GM21423 (cell line): Measurements from ENCODE around the gene APBA2.

Source experiments
- ATAC-seq: cut with Tn5 transposase; IDR thresholded peaks from one replicate; pipeline ENCODE4 v1.9.1; 2021; ENCODE audit warnings: mild to moderate bottlenecking, moderate library complexity; ENCODE audit not compliant: unreplicated experiment

Gene APBA2

GRCh38 chr15:28955160-28955992 lies 69.6 kb downstream of the APBA2 start:
- ATAC-seq = no peak

- ATAC-seq = no peak
Observed at GRCh38 chr15:28955993-28956421, 70.2 kb downstream of the APBA2 start.

GRCh38 chr15:28956491-28956890 lies 70.7 kb downstream of the APBA2 start:
- ATAC-seq = no peak

- ATAC-seq = no peak
Observed at GRCh38 chr15:28957606-28958498, 72.1 kb downstream of the APBA2 start.

GRCh38 chr15:28959326-28959725 lies 73.6 kb downstream of the APBA2 start:
- no peak for ATAC-seq

GRCh38 chr15:28960979-28961378 lies 75.2 kb downstream of the APBA2 start:
- ATAC-seq = no peak

GRCh38 chr15:28961391-28961790 lies 75.6 kb downstream of the APBA2 start:
- ATAC-seq = no peak

GRCh38 chr15:28962851-28963710 lies 77.3 kb downstream of the APBA2 start:
- ATAC-seq = no peak

GRCh38 chr15:28963711-28964081 lies 77.9 kb downstream of the APBA2 start:
- ATAC-seq = no peak

- no peak for ATAC-seq
Observed at GRCh38 chr15:28964098-28964497, 78.3 kb downstream of the APBA2 start.

GRCh38 chr15:28967066-28967465 lies 81.3 kb downstream of the APBA2 start:
- ATAC-seq = no peak

- ATAC-seq = no peak
Observed at GRCh38 chr15:28967990-28968389, 82.2 kb downstream of the APBA2 start.

- ATAC-seq = no peak
Observed at GRCh38 chr15:28969511-28970085, 83.8 kb downstream of the APBA2 start.

GRCh38 chr15:28974142-28974541 lies 88.4 kb downstream of the APBA2 start:
- no peak for ATAC-seq

- ATAC-seq = no peak
Observed at GRCh38 chr15:28975766-28976179, 90.0 kb downstream of the APBA2 start.

- ATAC-seq = no peak
Observed at GRCh38 chr15:28977377-28978010, 91.7 kb downstream of the APBA2 start.

GRCh38 chr15:28978011-28978378 lies 92.2 kb downstream of the APBA2 start:
- ATAC-seq = no peak

- ATAC-seq = no peak
Observed at GRCh38 chr15:28978661-28979060, 92.9 kb downstream of the APBA2 start.

GRCh38 chr15:28979208-28979841 lies 93.6 kb downstream of the APBA2 start:
- ATAC-seq = no peak
